PC-3 (cell line): ENCODE measurements around the gene ACOXL. TPM values are rescaled to one million over a fixed set of nuclear protein-coding genes. Genes with fewer than 3 reads are reported as not detected.

Experiments used
- ATAC-seq: fragments of 200-7000 bp; cut with Tn5 transposase; 2 replicates; pipeline ENCODE4 v1.9.1; 2020; ENCODE audit warnings: mild to moderate bottlenecking, moderate library complexity
- BruUV-seq: library from RNA; stranded (reverse); fragments of 400-500 nt; replicated peaks from 2 replicates; lab custom pipeline; 2021; lab: Mats Ljungman, UMichigan
- CTCF ChIA-PET: fragments of 300-600 bp; sonication (Branson Sonifier 250); formaldehyde crosslinking; loops from one replicate; lab custom pipeline; 2022; ENCODE audit warnings: antibody characterized with exemption; lab: Charles Lee
- POLR2A ChIA-PET: fragments of 300-600 bp; sonication (Branson Sonifier 250); formaldehyde crosslinking; loops from one replicate; lab custom pipeline; 2022; ENCODE audit warnings: antibody characterized with exemption; ENCODE audit not compliant: unreplicated experiment; lab: Charles Lee
- DNase-seq: peaks from one replicate; pipeline ENCODE4 v3.0.0-alpha.2; 2015
- H2AFZ ChIP-seq: fragments of 300-600 bp; sonication (generic); 2 replicates; pipeline ENCODE4 v1.6.0; 2016; ENCODE audit warnings: antibody characterized with exemption, low read length
- H3F3A ChIP-seq: fragments of 300-600 bp; sonication (generic); one replicate; pipeline ENCODE4 v1.6.0; 2017; ENCODE audit warnings: antibody characterized with exemption, low read length, control low read depth, mild to moderate bottlenecking; ENCODE audit not compliant: unreplicated experiment
- H3K27ac ChIP-seq: fragments of 300-600 bp; sonication (generic); 2 replicates; pipeline ENCODE4 v1.5.1; 2016; ENCODE audit warnings: mild to moderate bottlenecking, low read length
- H3K27me3 ChIP-seq: fragments of 300-600 bp; sonication (generic); 2 replicates; pipeline ENCODE4 v1.6.1; 2016; ENCODE audit warnings: low read length, mixed read lengths
- H3K36me3 ChIP-seq: fragments of 300-600 bp; sonication (generic); 2 replicates; pipeline ENCODE4 v1.6.1; 2016; ENCODE audit warnings: low read depth, mixed run types, low read length, mixed read lengths
- H3K4me1 ChIP-seq: fragments of 300-600 bp; sonication (generic); 2 replicates; pipeline ENCODE4 v1.5.1; 2016; ENCODE audit warnings: low read length; ENCODE audit not compliant: insufficient read depth
- H3K4me2 ChIP-seq: fragments of 300-600 bp; sonication (generic); 2 replicates; pipeline ENCODE4 v1.6.0; 2016; ENCODE audit warnings: low read length
- H3K4me3 ChIP-seq: fragments of 300-600 bp; sonication (generic); 2 replicates; pipeline ENCODE4 v1.5.1; 2016; ENCODE audit warnings: mild to moderate bottlenecking, low read length, mixed read lengths
- H3K79me2 ChIP-seq: fragments of 300-600 bp; sonication (generic); 2 replicates; pipeline ENCODE4 v1.6.1; 2017; ENCODE audit warnings: low read length, mixed read lengths
- H3K9ac ChIP-seq: fragments of 300-600 bp; sonication (generic); 2 replicates; pipeline ENCODE4 v1.6.0; 2016; ENCODE audit warnings: mild to moderate bottlenecking, low read length
- H3K9me2 ChIP-seq: fragments of 300-600 bp; sonication (generic); replicated peaks from 2 replicates; pipeline ENCODE4 v1.6.1; 2016; ENCODE audit warnings: mixed run types, low read length, mixed read lengths
- H3K9me3 ChIP-seq: fragments of 300-600 bp; sonication (generic); 2 replicates; pipeline ENCODE4 v1.6.1; 2016; ENCODE audit warnings: low read length, mixed read lengths
- H4K20me1 ChIP-seq: fragments of 300-600 bp; sonication (generic); 2 replicates; pipeline ENCODE4 v1.6.1; 2016; ENCODE audit warnings: low read length, mixed read lengths
- CTCF ChIP-seq: fragments of 300-600 bp; sonication (generic); conservative IDR thresholded peaks from 2 replicates; pipeline ENCODE4 v1.5.1; 2017; ENCODE audit warnings: antibody characterized with exemption, low read depth, mild to moderate bottlenecking, low read length
- EZH2 ChIP-seq: fragments of 300-600 bp; sonication (generic); IDR thresholded peaks from one replicate; pipeline ENCODE4 v1.6.1; 2017; ENCODE audit warnings: antibody characterized with exemption, mild to moderate bottlenecking, low read length; ENCODE audit not compliant: unreplicated experiment
- EZH2phosphoT487 ChIP-seq: fragments of 300-600 bp; sonication (generic); IDR thresholded peaks from 2 replicates; pipeline ENCODE4 v1.6.1; 2018; ENCODE audit warnings: mild to moderate bottlenecking, antibody characterized with exemption, low read length, borderline replicate concordance
- intact Hi-C: fragments of 100-400 bp; cut with micrococcal nuclease; formaldehyde crosslinking; loops from 2 replicates; pipeline ENCODE4 v1.9.0; 2023
- total RNA-seq: library from RNA; depleted of rRNA; stranded (reverse); fragments of >200 nt; gene quantifications from 2 replicates; pipeline ENCODE4 v1.2.3, GENCODE V29; 2014

The ACOXL gene
- total RNA-seq, 1 experiment from 2014 or later, result 16.3 TPM

- H3K4me3 ChIP-seq, result no peak overlapping the region
- no peak overlapping the region for H2AFZ ChIP-seq
- ChIA-PET CTCF (no interaction called here), POLR2A (no interaction called here)
- DNase-seq, result no peak
- no peak for ATAC-seq
- H3K9me2 ChIP-seq, result no peaks in the 10 kb centered on the region
- no peaks in the 10 kb centered on the region for H3K9me3 ChIP-seq
- H4K20me1 ChIP-seq, result no peaks in the 10 kb centered on the region
- no peak overlapping the region for H3K9ac ChIP-seq
- no TSS peak for BruUV-seq
- no peak overlapping the region for H3K27ac ChIP-seq
- no peaks in the 10 kb centered on the region for H3K27me3 ChIP-seq
- H3F3A ChIP-seq, result no peaks in the 10 kb centered on the region
- no peaks in the 10 kb centered on the region for H3K79me2 ChIP-seq
- peaks cover 1% of the 10 kb centered on the region; the same call in 1 of the 2 replicates for H3K4me1 ChIP-seq
- no peaks in the 10 kb centered on the region for H3K36me3 ChIP-seq
- intact Hi-C loops, result no loop called here
- H3K4me2 ChIP-seq, result no peak overlapping the region
- TF ChIP-seq CTCF (no peak), EZH2phosphoT487 (no peak), EZH2 (no peak)
Observed at GRCh38 chr2:110726285-110726684, 6.1 kb upstream of the ACOXL start.

- Histone ChIP-seq H3F3A (no peaks in the 10 kb centered on the region), H2AFZ (no peak overlapping the region), H4K20me1 (no peaks in the 10 kb centered on the region), H3K9ac (no peak overlapping the region), H3K79me2 (peaks cover 4% of the 10 kb centered on the region), H3K9me3 (no peaks in the 10 kb centered on the region), H3K4me3 (no peak overlapping the region), H3K36me3 (no peaks in the 10 kb centered on the region), H3K4me2 (no peak overlapping the region), H3K27me3 (no peaks in the 10 kb centered on the region), H3K9me2 (no peaks in the 10 kb centered on the region), H3K27ac (no peak overlapping the region), H3K4me1 (peaks cover 10% of the 10 kb centered on the region)
- ChIA-PET POLR2A (no interaction called here), CTCF (interaction anchor here (0.6 kb wide), 1 partner anchor 63 kb away, joined by 8 read pairs; no protein-coding TSS in a partner anchor)
- no peak for ATAC-seq
- intact Hi-C loops, result no loop called here
- TF ChIP-seq EZH2phosphoT487, result no peak
- TF ChIP-seq CTCF, result no peak
- no peak for TF ChIP-seq EZH2
- BruUV-seq, result no TSS peak
- peak; percentile 28 for DNase-seq
Observed at GRCh38 chr2:110727923-110728322, 4.5 kb upstream of the ACOXL start.

- DNase-seq (no peak), ATAC-seq (no peak)
- CTCF ChIA-PET, result no interaction called here
- Histone ChIP-seq H3K27ac (no peak overlapping the region), H3K79me2 (peaks cover 15% of the 10 kb centered on the region), H3K4me1 (peaks cover 10% of the 10 kb centered on the region), H3F3A (no peaks in the 10 kb centered on the region), H3K4me3 (no peak overlapping the region), H3K9ac (no peak overlapping the region), H3K27me3 (no peaks in the 10 kb centered on the region), H3K4me2 (no peak overlapping the region), H3K36me3 (no peaks in the 10 kb centered on the region), H3K9me2 (no peaks in the 10 kb centered on the region), H4K20me1 (no peaks in the 10 kb centered on the region), H3K9me3 (no peaks in the 10 kb centered on the region), H2AFZ (no peak overlapping the region)
- no TSS peak for BruUV-seq
- no peak for TF ChIP-seq EZH2phosphoT487
- no peak for TF ChIP-seq CTCF
- no peak for TF ChIP-seq EZH2
- POLR2A ChIA-PET, result no interaction called here
- intact Hi-C loops, result no loop called here
Observed at GRCh38 chr2:110729106-110729505, 3.3 kb upstream of the ACOXL start.
